HG02970 (cell line): ENCODE measurements around the gene PRPH2.
"Not testable (repeated sequence)": the region's sequence is repeated elsewhere in the genome, so short reads cannot be mapped to it uniquely, and the experiment has no call there.

Experiments used
- ATAC-seq: cut with Tn5 transposase; IDR thresholded peaks from one replicate; pipeline ENCODE4 v1.9.1; 2021; ENCODE audit warnings: mild to moderate bottlenecking, moderate library complexity, moderate number of reproducible peaks; ENCODE audit not compliant: unreplicated experiment, low FRiP score

Gene PRPH2

DNA sequence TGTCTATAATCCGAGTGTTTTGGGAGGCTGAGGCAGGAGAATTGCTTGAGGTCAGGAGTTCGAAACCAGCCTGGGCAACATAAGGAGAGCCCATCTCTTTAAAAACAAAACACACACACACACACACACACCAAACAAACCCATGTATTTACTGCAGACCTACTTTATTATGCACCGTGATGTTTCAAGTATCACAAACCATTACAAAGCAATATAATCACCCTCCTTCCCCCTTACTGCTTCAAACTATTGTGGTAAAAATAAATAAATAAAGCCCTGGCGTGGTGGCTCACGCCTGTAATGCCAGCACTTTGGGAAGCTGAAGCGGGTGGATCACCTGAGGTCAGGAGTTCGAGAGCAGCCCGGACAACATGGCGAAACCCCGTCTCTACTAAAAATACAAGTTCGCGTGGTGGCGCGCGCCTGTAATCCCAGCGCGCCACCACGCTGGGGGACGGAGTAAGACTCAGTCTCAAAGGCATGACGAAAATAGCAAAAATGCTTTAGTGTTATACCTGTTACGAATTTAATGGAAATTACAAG, 22.0 kb upstream of the PRPH2 start:
- ATAC-seq: no peak

GRCh38 chr6:42742116-42742894, 19.9 kb upstream of the PRPH2 start:
- ATAC-seq: no peak

DNA sequence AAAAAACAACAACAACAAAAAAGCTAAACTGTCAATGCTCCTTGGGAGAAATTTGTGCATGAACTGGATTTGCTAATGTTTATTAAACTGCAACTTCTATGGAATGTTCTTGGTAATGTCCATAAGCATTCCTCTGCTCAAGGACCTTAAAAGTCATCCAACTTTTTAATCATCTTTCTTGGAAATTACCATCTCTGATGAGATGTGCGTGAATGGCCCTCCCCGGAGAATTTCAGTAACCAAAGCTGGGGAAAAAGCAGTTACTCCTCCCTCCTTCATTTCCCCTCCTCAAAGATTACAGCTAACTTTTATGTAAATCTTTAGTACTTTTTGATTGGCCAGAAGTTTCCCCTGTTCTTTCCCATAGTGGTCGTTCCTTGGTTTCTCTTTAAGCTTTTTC, 18.3 kb upstream of the PRPH2 start:
- ATAC-seq: no peak

- ATAC-seq: no peak
Observed at GRCh38 chr6:42735976-42736375, 13.6 kb upstream of the PRPH2 start.

DNA sequence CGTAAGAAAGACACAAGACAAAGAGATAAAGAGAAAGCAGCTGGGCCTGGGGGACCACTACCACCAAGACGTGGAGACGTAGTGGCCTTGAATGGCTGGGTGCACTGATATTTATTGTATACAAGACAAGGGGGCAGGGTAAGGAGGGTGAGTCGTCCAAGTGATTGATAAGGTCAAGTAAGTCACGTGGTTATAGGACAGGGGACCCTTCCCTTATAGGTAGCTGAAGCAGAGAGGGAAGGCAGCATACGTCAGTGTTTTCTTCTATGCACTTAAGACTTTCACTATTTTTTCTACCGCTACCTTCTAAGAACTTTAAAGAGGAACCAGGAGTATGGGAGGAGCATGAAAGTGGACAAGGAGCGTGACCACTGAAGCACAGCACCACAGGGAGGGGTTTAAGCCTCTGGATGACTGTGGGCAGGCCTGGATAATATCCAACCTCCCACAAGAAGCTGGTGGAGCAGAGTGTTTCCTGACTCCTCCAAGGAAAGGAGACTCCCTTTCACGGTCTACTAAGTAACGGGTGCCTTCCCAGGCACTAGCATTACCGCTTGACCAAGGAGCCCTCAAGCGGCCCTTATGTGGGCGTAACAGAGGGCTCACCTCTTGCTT, 11.6 kb upstream of the PRPH2 start:
- ATAC-seq: not testable (repeated sequence)

GRCh38 chr6:42729731-42730130, 7.3 kb upstream of the PRPH2 start:
- no peak for ATAC-seq

DNA sequence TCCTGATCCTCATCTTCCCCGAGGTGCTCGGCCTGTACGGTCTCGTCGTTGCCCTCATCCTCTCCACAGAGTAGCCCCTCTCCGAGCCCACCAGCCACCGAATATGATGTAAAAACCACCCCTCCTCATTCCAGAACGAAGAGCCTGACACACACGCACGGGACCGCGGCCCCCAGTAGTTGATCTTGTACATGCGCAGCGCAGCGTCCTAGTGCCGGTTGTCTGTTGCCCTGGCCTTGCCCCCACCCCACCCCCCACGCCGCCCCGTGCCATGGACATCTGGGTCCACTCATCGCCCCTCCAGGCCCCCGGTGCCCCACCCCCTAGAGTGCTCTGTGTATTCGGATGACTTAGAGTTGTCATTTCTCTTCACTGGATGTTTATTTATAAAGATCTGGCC, 5.2 kb upstream of the PRPH2 start:
- ATAC-seq: no peak

DNA sequence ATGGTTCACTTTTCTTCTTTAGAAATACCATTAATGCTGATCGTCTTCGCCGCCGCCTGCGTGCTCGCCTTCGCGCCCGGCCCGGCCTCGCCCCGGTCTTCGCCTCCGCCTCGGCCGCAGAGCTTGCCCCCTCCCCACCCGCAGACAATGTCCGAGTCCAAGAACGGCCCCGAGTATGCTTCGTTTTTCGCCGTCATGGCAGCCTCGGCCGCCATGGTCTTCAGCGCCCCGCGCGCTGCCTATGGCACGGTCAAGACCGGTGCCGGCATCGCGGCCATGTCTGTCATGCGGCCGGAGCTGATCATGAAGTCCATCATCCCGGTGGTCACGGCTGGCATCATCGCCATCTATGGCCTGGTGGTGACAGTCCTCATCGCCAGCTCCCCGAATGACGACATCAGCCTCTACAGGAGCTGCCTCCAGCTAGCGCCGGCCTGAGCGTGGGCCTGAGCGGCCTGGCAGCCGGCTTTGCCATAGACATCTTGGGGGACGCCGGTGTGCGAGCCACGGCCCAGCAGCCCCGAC, 4.8 kb upstream of the PRPH2 start:
- ATAC-seq: no peak

DNA sequence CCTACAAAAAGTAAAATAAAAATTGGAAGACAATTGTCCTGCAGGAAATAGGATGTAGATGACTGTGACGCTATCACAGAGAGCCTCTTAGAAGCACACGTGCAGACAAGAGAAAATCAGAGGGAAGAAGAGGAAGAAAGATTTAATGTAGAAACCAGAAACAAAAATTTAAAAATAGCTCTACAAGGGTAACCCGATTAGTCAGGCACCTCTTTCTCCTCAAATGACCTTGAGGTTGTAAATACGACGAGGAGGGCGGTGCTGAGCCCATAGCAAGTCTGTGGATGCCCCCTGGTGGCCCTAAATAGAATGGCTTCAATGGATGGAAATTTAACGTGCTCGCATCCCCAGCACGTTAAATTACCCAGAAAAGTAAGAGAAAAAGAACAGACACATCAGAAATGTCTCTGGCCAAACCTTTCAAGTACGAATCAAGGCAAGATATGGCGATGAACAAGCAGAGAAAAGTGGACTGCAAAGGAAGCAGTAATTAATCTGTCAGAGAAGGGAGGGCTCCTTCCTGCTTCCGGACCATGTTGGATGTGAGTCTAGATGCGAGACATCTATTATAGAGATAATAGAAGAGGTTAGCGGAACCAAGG, 4.2 kb upstream of the PRPH2 start:
- ATAC-seq: no peak

DNA sequence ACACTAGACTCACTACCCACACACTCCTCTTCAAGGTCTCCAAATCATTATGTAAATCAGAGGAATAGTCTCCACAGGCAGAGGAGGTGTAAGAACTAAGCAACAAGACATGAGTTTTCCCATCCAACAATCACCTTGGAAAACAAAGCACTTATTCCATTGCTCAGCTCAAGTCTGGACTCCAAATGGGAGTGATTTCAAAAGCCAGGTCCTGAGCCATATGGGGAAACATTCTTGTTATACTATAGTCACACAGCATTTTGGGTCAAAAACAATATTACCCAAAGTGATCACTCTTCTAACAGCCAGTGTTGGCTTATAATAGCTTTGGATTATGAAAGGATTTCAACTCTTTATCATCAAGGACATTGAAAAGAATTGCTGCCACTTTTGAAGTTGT, 3.6 kb upstream of the PRPH2 start:
- ATAC-seq: no peak

GRCh38 chr6:42724825-42725224, 2.4 kb upstream of the PRPH2 start:
- no peak for ATAC-seq

DNA sequence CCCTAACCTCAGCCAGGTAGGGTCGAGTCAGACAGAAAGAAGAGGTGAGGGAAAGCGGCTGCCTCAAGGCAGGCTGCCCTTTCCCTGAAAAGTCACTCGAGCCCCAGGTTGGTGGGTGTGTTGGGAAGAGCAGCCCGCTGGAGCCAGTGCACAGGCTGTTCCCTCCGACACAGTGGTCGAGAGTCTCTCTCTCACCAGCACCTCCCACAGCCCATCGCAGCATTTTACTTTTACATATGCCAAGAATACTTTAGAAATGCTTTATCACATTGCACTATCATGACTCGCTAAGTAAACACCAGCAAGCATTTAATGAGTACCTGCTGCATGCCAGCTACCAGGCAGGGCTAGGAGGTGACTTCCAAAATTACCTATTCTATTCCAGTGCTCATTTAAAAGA, 1.7 kb downstream of the PRPH2 start:
- ATAC-seq: no peak

- ATAC-seq: no peak
Observed at GRCh38 chr6:42715871-42716270, 6.5 kb downstream of the PRPH2 start.

- no peak for ATAC-seq
Observed at GRCh38 chr6:42714098-42714761, 8.2 kb downstream of the PRPH2 start.

- no peak for ATAC-seq
Observed at GRCh38 chr6:42711930-42712329, 10.5 kb downstream of the PRPH2 start.

DNA sequence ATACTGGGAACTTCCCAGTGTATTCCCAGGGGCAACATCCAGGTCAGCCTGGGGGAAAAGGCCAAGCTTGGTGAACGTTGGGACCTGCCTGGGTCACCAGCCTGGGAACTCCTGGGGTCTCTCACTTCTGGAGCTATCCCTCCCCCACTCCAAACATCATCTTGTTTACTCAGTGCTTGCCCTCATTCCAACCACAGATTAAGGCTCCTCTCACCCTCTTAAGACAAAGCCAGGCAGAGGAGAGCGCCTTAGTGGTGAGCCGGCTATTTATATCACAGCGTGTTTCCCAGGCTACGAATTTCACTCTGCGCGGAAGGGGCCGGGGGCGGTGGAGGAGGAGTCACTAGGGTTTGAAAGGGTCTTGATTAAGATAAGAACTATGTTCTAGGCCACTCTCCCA, 12.1 kb downstream of the PRPH2 start:
- ATAC-seq: no peak

DNA sequence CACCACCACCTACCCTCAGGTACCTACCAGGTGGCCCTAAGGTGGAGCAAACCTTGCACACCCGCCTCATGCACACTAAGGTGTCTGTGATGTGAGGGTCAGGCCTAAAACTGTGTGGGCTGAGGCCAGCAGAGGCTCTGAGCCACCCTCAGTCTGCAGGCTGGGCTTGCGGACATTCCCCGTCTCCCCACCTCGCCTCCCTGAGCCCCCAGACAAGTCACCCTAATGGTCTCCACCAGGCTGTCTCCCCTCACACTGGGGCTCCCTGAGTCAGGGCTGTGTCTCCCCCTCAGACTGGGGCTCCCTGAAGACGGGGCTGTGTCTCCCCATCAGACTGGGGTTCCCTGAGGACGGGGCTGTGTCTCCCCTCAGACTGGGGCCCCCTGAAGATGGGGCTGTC, 12.5 kb downstream of the PRPH2 start:
- no peak for ATAC-seq

- no peak for ATAC-seq
Observed at GRCh38 chr6:42708096-42708495, 14.3 kb downstream of the PRPH2 start.

DNA sequence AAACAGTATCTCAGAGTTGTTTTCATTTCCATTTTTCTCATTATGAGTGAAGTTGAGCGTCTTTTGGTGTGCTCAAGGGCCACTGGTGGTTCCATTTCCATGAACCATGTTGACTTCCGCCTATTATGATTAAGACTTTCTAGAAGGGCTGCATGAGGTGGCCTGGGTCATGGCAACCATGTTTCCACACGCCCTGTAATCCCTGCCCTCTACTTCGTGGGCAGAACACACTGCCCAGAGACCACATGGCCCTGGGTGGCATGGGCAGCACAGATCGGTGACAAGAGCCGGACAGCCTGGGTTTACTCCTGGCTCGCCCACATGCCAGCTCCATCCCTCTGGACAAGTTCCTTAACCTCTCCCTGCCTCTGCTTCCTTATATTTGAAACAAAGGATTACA, 14.8 kb downstream of the PRPH2 start:
- ATAC-seq: no peak

- no peak for ATAC-seq
Observed at GRCh38 chr6:42704937-42705374, 17.4 kb downstream of the PRPH2 start.
